WERI-Rb-1 (cell line): ENCODE results near the gene B3GALT5.

Source experiments
- DNase-seq: peaks from one replicate; pipeline ENCODE4 v3.0.0-alpha.2; 2020
- H3K27ac ChIP-seq: fragments of 250-450 bp; sonication (Bioruptor Pico); 2 replicates; pipeline ENCODE4 v1.5.1; 2020; ENCODE audit warnings: mild to moderate bottlenecking, moderate library complexity
- H3K27me3 ChIP-seq: fragments of 250-450 bp; sonication (Bioruptor Pico); 2 replicates; pipeline ENCODE4 v1.5.1; 2021; ENCODE audit warnings: mild to moderate bottlenecking, low read depth, moderate library complexity; ENCODE audit not compliant: insufficient read depth, severe bottlenecking
- H3K36me3 ChIP-seq: fragments of 250-450 bp; sonication (Bioruptor Pico); 2 replicates; pipeline ENCODE4 v1.5.1; 2020; ENCODE audit warnings: mild to moderate bottlenecking, moderate library complexity
- H3K4me3 ChIP-seq: 2 replicates; pipeline ENCODE4 v1.5.1; 2011; ENCODE audit warnings: low read depth, mild to moderate bottlenecking, control low read depth, low read length
- H3K9me3 ChIP-seq: fragments of 250-450 bp; sonication (Bioruptor Pico); 2 replicates; pipeline ENCODE4 v1.5.1; 2021; ENCODE audit warnings: mild to moderate bottlenecking, moderate library complexity; ENCODE audit not compliant: severe bottlenecking
- TF ChIP-seq, protein P1 (sequence below): IDR thresholded peaks from 2 replicates; pipeline ENCODE4 v1.5.1; 2011; ENCODE audit warnings: low read depth, mild to moderate bottlenecking, control low read depth, inconsistent platforms, low read length

B3GALT5 gene

DNA sequence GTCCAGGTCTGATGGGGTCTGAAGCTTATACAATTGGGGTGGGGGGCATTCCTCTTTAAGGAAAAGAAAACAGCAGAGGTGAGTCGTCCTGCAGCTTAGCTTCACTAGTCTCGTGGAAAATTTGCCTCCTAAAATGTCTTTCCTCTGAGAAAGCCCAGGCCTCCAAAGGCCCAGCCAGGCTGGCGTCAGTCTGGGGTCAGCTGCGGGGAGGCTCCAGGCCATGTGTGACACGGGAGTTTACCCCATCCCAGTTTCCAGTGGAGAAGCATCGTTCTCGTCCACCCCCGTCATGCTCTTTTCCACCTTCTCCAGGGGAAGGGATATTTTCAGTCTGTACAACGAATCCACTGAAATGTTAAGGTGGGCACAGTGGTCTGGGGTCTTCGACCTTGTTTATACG lies 42.8 kb downstream of the B3GALT5 start:
- no peak for DNase-seq
- Histone ChIP-seq H3K27me3 (no peaks in the 10 kb centered on the region), H3K36me3 (no peaks in the 10 kb centered on the region), H3K4me3 (no peak overlapping the region), H3K27ac (no peak overlapping the region), H3K9me3 (peaks cover 16% of the 10 kb centered on the region)
- TF ChIP-seq, protein P1, sequence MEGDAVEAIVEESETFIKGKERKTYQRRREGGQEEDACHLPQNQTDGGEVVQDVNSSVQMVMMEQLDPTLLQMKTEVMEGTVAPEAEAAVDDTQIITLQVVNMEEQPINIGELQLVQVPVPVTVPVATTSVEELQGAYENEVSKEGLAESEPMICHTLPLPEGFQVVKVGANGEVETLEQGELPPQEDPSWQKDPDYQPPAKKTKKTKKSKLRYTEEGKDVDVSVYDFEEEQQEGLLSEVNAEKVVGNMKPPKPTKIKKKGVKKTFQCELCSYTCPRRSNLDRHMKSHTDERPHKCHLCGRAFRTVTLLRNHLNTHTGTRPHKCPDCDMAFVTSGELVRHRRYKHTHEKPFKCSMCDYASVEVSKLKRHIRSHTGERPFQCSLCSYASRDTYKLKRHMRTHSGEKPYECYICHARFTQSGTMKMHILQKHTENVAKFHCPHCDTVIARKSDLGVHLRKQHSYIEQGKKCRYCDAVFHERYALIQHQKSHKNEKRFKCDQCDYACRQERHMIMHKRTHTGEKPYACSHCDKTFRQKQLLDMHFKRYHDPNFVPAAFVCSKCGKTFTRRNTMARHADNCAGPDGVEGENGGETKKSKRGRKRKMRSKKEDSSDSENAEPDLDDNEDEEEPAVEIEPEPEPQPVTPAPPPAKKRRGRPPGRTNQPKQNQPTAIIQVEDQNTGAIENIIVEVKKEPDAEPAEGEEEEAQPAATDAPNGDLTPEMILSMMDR, result no peak

DNA sequence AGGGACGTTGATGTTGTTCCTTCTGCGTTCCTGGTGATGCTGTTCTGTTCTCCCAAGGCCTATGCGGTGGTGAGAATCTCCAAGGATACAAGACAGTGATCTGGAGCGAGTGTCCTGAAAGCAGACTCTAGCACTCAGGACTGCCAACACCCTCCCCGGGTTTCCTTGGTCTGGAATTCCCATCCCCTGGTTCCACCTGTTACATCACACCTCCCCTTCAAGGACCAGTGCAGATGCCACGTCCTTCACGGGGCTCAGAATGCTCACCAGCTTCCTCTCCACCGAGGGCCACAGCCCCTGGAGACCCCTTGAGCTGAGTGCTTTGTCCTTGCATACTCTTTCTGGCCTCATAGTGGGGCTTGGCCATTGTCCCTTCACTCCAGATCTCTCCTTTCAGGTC lies 43.5 kb downstream of the B3GALT5 start:
- H3K4me3 ChIP-seq, result no peak overlapping the region
- no peaks in the 10 kb centered on the region for H3K27me3 ChIP-seq
- H3K9me3 ChIP-seq, result peaks cover 16% of the 10 kb centered on the region
- TF ChIP-seq, protein P1, result no peak
- no peaks in the 10 kb centered on the region for H3K36me3 ChIP-seq
- no peak overlapping the region for H3K27ac ChIP-seq
- DNase-seq, result no peak

DNA sequence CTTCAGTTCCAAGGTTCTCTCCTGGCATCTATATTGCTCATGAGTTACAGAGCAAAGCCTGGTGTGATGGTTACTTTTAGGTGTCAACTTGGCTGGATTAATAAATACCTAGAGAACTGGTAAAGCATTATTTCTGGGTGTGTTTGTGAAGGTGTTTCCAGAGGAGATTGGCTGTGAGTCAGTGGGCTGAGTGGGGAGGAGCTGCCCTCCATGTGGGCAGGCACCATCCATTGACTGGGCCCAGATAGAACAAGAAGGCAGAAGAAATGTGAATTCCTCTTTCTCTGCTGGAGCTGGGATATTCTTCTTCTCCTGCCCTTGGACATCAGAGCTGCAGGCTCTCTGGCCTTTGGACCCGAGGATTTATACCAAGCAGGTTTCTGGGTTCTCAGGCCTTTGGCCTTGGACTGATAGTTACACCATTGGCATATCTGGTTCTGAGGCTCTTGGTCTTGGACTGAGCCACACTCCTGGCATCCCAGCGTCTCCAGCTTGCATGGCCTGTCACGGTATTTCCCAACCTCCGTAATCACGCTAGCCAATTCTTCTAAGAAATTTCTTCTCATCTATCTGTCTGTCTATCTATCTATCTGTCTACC lies 44.5 kb downstream of the B3GALT5 start:
- DNase-seq, result no peak
- Histone ChIP-seq H3K4me3 (no peak overlapping the region), H3K9me3 (peaks cover 13% of the 10 kb centered on the region), H3K36me3 (no peaks in the 10 kb centered on the region), H3K27ac (no peak overlapping the region), H3K27me3 (no peaks in the 10 kb centered on the region)
- TF ChIP-seq, protein P1, result no peak

DNA sequence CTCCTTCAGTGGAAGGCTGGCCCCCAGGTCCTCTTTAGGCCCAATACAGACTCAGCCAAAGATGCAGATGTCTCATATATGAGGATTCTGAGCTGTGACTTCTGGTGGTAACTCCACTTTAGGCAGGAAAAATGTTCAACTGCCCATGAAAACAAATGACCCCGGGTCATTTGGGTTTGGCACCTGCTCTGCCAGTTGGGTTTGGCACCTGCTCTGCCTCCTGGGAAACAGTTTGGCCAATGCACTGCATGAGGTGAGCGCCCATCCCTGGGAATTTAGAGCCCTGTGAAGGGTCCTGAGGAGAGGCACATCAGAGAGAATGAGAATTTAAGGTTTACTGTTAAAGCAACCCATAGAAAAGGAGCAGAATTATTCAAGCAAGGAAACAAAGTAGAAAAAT lies 45.3 kb downstream of the B3GALT5 start:
- H3K36me3 ChIP-seq, result no peaks in the 10 kb centered on the region
- DNase-seq, result no peak
- H3K9me3 ChIP-seq, result peaks cover 6% of the 10 kb centered on the region
- TF ChIP-seq, protein P1, result no peak
- H3K4me3 ChIP-seq, result no peak overlapping the region
- no peak overlapping the region for H3K27ac ChIP-seq
- no peaks in the 10 kb centered on the region for H3K27me3 ChIP-seq

DNA sequence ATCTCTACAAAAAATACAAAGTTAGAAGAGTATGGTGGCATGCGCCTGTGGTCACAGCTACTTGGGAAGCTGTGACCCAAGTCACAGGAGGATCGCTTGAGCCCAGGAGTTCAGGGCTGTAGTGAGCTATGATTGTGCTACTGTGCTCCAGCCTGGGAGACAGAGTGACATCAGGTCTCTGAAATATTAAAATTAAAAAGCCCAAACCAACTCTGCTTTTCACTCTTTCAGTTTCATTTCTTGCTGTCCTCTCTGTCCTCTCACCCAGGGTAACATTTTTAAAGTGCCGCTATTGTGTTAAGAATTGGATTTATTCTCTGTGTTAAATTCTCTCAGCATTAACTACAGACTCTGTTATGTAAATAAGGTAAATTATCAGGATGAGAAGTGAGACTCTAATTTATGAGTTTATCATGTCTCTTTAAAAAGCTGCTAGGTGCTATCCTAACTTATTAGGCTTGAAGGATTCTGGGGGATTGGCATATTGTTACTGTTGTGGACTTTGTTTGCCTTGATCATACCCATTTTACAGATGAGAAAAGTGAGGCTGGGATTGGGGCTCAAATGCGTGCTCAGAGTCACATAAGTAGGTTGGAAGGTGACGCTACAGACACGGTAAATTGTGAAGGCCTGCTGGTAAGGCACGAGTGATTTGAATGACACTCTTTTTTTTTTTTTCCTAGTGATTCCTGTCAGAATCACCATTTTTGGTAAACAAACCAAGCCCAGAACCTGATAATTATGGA lies 46.5 kb downstream of the B3GALT5 start:
- Histone ChIP-seq H3K27ac (no peak overlapping the region), H3K9me3 (no peaks in the 10 kb centered on the region), H3K4me3 (no peak overlapping the region), H3K36me3 (no peaks in the 10 kb centered on the region), H3K27me3 (no peaks in the 10 kb centered on the region)
- TF ChIP-seq, protein P1, result no peak
- DNase-seq, result no peak
